GM10847 (cell line): ENCODE results near the gene AFMID.

Experiments
- POLR2A ChIP-seq: IDR thresholded peaks from 2 replicates; pipeline ENCODE4 v1.6.1; 2011; ENCODE audit not compliant: insufficient read length; ENCODE audit errors: extremely low read depth

The AFMID gene

DNA sequence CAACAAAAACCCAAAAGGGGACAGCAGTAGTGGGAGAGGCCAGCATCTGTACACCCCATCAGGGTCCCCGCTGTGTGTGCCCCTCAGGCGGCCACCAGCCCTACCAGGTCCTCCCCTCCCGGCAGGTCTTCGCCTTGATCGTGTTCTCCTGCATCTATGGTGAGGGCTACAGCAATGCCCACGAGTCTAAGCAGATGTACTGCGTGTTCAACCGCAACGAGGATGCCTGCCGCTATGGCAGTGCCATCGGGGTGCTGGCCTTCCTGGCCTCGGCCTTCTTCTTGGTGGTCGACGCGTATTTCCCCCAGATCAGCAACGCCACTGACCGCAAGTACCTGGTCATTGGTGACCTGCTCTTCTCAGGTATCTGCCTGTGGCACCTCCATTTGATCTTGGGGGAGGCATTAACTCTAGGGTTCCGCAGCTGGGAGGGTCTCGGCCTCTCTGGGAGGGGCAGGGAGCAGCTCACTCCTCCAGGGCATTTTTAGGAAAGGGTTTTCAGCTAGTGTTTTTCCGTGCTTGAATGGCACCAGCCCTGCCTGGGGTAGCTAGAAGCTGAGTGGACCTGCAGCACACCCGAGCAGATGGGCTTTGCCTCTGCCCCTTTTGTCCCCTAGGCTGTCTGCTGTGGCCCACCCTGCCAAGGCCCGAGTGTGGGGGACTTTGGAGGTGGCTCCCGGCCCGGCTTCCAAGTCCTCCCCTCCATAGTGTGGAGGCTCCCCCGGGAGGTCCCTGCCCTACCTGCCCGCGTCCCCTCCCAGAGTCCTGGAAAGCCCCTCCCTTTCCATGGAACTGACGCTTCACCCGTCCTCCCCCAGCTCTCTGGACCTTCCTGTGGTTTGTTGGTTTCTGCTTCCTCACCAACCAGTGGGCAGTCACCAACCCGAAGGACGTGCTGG lies 16.2 kb upstream of the AFMID start:
- no peak for TF ChIP-seq POLR2A

DNA sequence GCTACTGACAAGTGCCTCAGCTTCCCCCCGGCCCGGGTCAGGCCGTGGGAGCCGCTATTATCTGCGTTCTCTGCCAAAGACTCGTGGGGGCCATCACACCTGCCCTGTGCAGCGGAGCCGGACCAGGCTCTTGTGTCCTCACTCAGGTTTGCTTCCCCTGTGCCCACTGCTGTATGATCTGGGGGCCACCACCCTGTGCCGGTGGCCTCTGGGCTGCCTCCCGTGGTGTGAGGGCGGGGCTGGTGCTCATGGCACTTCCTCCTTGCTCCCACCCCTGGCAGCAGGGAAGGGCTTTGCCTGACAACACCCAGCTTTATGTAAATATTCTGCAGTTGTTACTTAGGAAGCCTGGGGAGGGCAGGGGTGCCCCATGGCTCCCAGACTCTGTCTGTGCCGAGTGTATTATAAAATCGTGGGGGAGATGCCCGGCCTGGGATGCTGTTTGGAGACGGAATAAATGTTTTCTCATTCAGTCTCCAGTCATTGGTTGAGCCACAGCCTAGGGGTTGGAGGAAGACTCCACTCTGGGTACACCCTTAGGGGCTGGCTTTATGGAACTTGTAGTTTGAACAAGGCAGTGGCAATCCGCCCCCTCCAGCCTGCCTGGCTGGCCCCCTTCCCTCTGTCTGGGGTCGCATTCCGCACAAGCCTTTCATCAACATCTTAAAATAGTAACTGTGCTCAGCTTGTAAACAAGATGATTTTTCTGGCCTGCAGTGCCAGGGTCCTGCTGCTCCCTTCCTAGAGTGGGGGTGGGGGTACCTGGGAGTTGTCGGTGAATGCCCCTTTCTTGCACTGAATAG lies 14.7 kb upstream of the AFMID start:
- TF ChIP-seq POLR2A = no peak

DNA sequence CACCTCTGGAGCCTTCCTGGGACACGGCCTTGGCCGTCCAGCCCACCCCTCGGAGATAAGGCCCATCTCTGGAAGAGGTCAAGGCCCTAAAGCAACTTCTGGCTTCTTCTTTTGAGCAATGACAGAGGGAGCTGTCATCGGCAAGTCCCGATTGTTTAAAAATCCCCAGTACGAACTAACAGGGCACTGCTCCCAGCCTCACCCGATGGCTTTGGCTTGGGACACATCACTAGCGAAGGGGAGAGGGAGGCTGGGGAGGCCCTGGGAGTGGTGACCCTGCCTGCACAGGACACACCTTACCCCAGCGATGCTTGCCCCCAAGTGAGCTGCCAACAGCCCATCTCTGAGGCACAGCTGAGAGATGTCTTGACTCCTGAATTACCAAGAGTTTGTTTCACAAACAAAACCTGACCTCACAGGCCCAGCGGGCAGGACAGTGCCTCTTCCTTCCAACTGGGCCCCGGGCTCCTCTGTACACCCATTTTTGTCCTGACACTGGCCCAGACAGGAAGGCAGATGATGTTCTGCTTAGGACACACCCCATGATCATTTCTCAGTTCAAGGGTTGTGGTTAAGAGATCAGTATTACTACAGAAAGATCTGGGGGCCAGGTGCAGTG lies 14.0 kb upstream of the AFMID start:
- TF ChIP-seq POLR2A = peak; percentile 24

DNA sequence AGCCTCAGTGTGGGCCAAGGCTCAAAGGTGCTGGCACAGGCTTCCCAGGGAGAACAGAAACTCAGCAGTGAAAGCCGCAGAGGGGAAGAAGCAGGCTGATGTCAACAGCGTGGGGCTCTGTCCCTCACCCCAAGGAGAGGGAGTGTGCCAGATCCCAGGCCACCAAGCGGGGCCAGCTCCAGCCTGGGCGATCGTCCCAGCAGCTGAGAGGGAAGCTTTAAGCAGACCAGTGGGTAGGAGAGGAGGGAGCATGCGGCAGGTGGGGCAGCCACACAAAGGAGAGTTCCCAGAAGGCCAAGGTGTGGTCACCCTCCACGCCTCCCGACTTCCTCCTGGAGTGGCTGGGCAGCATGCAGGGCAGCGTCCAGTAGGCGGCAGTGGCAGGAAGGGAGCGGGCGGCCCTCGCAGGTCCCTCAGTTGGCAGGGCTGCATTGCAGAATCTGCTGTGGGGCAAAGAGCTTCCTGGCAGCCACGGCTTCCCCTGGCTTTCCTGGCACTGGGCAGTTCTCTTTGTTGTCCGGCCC lies 12.8 kb upstream of the AFMID start:
- TF ChIP-seq POLR2A = peak; percentile 28

DNA sequence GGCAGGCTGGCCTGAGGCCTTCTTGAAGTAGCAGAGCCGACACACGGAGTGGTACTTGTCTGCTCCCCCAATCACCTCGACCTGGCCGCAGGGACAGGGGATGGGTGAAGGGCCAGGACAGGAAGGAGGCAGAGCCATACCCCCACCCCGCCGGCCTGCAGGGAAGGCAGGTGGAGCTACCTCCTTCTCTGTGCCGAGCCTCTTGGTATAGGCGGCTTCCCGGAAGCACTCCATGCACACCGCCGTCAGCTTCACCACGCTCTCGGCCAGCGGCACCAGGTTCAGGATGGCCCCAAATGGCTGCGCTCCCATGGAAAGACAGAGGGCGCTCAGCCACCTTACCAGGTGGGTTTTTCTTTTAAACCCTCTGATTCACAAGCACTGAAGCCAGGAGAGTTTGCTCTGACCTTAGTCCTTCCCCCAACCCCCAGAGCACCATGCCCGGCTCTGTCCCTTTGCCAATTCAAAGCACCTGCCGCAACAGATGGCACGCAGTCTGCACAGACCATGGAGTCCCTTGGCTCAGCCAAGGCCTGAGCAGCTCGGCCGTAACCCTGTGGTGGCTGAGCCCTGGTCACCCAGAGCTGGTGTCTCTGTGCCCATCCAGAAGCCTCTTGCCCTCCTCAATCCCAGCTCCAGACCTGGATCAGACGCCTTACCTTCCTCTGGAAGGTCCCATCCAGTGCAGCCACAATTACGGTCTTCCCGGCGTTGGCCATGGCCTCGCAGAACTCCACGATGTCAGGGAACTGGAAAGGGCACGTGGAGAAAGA lies 12.1 kb upstream of the AFMID start:
- no peak for TF ChIP-seq POLR2A

DNA sequence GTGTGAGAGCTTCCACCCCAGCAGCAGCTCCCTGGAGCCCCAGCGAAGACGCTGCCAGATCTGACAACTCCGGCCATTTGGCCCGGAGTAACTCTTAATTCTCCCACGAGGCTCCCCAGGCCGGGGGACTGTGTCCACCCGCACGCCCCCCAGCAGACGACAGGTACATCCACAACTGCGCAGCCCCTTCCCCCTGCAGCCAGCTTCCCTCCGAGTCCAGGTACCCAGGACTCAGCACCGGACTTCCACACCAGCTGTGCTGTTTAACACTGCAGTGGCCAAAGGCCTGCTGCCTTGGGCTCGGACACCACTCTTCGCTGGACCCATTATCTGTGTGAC lies 11.6 kb upstream of the AFMID start:
- no peak for TF ChIP-seq POLR2A

DNA sequence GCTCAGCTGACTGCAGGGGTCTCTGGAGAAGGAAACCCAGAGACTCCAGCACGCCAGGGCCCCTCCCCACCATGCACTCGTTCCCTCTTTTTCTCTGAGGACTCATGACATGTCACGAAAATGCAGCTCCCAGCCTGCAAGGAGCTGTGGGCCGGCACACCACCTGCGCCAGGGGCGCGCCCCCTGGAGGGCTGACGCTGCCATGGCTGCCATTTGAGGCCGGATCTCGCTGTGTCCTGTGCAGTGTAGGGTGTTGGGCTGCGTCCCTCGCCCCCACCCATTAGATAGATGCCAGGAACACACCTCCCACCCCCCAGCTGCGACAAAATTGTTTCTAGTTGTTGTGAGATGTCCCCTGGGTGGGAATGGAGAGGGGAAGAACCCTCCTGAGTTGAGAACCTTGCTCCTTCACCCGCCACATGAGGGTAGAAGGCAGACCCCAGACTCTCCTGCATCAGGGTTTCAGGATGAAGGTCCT lies 10.6 kb upstream of the AFMID start:
- no peak for TF ChIP-seq POLR2A

DNA sequence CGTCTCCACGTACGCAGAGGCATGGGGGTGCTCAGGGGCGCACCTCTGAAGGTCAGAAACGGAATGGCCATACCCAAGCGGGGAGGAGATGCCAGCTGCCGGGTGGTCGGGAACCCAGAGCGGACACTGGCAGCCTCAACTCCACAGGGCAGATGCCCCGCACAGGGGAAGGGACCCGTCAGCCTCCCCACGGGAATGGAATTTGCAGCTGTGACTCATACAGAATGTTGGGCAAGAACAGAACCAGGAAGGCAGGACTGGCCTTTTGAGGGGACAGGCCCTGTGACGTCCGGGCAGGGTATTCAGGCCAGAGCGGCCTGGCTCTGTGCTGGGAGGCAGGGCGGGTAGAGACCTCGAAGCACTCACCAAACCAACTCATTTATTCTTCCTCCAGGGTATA lies 7.8 kb upstream of the AFMID start:
- no peak for TF ChIP-seq POLR2A

DNA sequence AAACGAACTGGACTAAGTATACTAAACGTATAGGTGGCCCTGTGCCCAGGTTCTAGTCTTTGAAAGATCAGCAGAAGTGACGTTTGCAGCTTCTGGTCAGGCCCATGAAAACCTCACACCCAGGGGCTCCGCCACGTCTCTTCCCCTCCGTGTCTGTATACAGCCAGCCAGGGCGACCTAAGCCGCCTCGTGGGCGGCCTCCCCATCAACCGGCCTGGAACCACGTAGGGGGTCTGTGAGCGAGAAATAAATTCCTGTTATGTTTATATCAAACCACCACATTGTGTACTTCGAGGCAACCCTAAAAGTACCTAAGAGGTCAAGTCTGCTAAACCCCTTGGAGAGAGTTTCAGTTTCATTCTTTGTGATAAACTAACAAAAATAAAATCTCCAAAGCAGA lies 7.1 kb upstream of the AFMID start:
- no peak for TF ChIP-seq POLR2A

DNA sequence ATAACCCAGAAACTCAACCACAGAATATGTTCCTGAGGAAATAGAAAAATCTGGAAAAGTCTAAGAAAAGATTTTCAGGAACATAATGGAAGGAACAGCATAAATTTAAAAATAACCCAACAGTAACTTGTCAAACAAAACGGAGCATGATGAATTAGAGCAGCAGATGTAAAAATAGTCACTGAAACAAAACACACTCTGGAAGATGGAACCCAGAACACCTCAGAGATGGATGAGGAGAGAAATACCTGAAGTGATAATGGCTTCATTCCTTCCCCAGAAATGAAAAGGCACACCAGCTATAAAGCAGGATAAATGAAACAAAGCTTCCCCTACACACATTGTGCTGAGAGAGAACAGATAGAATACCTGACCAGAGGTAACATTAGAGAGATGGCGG lies 6.7 kb upstream of the AFMID start:
- TF ChIP-seq POLR2A = no peak

DNA sequence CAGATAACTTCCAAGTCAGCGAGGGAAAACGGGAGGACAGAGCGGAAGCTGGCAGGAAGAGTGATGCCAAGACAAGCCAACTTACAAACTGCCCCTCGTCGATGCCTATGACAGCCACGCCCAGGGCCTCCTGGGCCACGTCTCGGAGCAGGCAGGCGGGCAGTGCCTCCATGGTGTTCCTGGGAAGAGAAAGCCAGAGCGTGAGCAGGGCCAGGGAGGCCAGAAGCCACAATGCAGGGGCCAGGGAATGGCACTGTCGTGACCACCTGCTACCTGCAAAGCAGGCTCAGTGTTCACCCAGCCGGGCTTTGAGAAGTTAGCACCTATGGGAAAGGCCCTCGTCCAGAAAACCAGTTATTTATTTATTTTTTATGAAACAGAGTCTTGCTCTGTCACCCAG lies 4.7 kb upstream of the AFMID start:
- TF ChIP-seq POLR2A = no peak

DNA sequence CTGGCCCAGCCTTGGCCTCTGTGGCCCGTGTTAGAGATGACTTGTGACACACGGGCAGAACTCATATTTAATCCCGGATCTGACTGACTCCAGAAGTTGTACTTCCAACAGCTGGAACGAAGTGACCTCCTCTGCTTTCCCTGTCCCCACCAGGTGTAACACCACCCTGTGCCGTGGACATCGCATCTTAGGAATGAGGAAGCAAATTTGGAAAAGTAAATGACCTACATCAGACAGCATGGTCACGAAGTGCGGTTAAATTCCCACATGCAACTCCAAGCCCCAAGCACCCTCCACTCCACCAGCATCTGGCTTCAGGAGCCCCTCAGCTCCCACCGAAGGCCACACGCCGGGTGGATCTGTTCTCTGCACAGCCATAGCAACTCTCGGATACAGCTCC lies 3.2 kb upstream of the AFMID start:
- TF ChIP-seq POLR2A = no peak

DNA sequence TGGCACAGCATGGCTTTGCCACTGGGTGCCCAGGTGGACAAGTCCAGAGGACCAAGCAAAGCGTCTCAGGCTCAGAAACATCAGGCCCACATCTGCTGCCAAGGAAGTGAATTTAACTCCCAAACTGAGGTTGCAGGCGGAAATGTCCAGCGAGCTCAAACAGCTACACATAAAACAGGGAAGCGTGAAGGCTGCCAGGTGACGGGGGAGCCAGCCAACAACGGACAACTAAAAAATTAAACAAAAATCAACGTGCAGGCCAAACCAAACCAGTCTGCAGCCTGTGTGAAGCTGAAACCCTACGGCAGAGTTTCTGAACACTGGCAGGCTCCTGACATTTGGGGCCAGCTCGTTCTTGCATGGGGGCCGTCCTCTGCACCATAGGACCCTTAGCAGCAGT lies 2.8 kb upstream of the AFMID start:
- TF ChIP-seq POLR2A = no peak

DNA sequence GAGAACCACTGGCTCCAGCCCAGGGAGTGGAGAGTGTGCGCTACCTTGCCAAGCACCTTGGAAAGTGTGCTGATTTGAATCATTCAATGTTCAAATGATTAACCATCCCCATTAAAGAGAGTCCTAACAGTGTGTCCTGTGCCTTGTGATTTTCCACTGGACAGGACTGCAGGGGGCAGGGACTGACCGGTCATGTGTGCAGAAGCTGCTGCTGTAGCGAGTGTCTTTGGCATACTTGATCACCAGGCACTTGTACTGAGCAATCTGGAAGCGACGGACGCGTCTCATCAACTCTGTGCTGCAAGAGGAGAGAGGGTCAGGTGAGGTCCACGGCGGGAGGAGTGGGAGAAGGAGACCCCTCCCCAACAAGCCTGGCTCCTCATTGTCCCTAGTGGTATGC lies 2.3 kb upstream of the AFMID start:
- no peak for TF ChIP-seq POLR2A
